GM23248 (cell line): ENCODE data around the gene OPCML. TPM values are rescaled to one million over a fixed set of nuclear protein-coding genes. Genes with fewer than 3 reads are reported as not detected.

Source experiments
- DNase-seq: peaks from one replicate; pipeline ENCODE4 v3.0.0-alpha.2; 2015
- H2AFZ ChIP-seq: fragments of 200-600 bp; sonication (generic); 2 replicates; pipeline ENCODE4 v1.6.1; 2016; ENCODE audit warnings: antibody characterized with exemption
- H3F3A ChIP-seq: fragments of 200-600 bp; sonication (generic); 2 replicates; pipeline ENCODE4 v1.6.1; 2016; ENCODE audit warnings: mild to moderate bottlenecking, antibody characterized with exemption, mixed run types; ENCODE audit not compliant: insufficient read depth
- H3K27ac ChIP-seq: fragments of 200-600 bp; sonication (generic); 2 replicates; pipeline ENCODE4 v1.5.1; 2016; ENCODE audit warnings: mild to moderate bottlenecking
- H3K27me3 ChIP-seq: fragments of 200-600 bp; sonication (generic); replicated peaks from 2 replicates; pipeline ENCODE4 v1.6.1; 2016; ENCODE audit warnings: mild to moderate bottlenecking; ENCODE audit not compliant: insufficient read depth
- H3K36me3 ChIP-seq: fragments of 200-600 bp; sonication (generic); 2 replicates; pipeline ENCODE4 v1.6.1; 2016; ENCODE audit warnings: low read depth, mild to moderate bottlenecking
- H3K4me1 ChIP-seq: fragments of 200-600 bp; sonication (generic); 2 replicates; pipeline ENCODE4 v1.6.1; 2016; ENCODE audit warnings: mild to moderate bottlenecking; ENCODE audit not compliant: insufficient read depth
- H3K4me2 ChIP-seq: fragments of 200-600 bp; sonication (generic); one replicate; pipeline ENCODE4 v1.6.1; 2016; ENCODE audit warnings: mild to moderate bottlenecking; ENCODE audit not compliant: unreplicated experiment
- H3K4me3 ChIP-seq: fragments of 200-600 bp; sonication (generic); 2 replicates; pipeline ENCODE4 v1.5.1; 2016; ENCODE audit warnings: mild to moderate bottlenecking
- H3K79me2 ChIP-seq: fragments of 200-600 bp; sonication (generic); 2 replicates; pipeline ENCODE4 v1.6.1; 2016; ENCODE audit warnings: mild to moderate bottlenecking; ENCODE audit not compliant: insufficient read depth
- H3K9ac ChIP-seq: fragments of 200-600 bp; sonication (generic); 2 replicates; pipeline ENCODE4 v1.6.1; 2016; ENCODE audit warnings: mild to moderate bottlenecking
- H3K9me2 ChIP-seq: fragments of 200-600 bp; sonication (generic); 2 replicates; pipeline ENCODE4 v1.6.1; 2016; ENCODE audit warnings: mixed run types, mild to moderate bottlenecking, moderate library complexity; ENCODE audit not compliant: insufficient read depth
- H3K9me3 ChIP-seq: fragments of 200-600 bp; sonication (generic); one replicate; pipeline ENCODE4 v1.6.1; 2017; ENCODE audit warnings: low read depth
- H4K20me1 ChIP-seq: fragments of 200-600 bp; sonication (generic); 2 replicates; pipeline ENCODE4 v1.6.0; 2016; ENCODE audit not compliant: insufficient read depth
- EZH2 ChIP-seq: fragments of 200-600 bp; sonication (generic); IDR thresholded peaks from 2 replicates; pipeline ENCODE4 v1.6.1; 2018; ENCODE audit warnings: antibody characterized with exemption, mild to moderate bottlenecking; ENCODE audit not compliant: insufficient read depth, poor library complexity, severe bottlenecking
- EZH2phosphoT487 ChIP-seq: fragments of 200-600 bp; sonication (generic); IDR thresholded peaks from 2 replicates; pipeline ENCODE4 v1.6.1; 2018; ENCODE audit warnings: antibody characterized with exemption, moderate library complexity, mild to moderate bottlenecking, low read depth; ENCODE audit not compliant: insufficient read depth
- WGBS, 2 experiments: methylation state at CpG; one replicate each; pipeline ENCODE4 v1.1.6; 2015 to 2017; ENCODE audit warnings: low lambda C conversion rate in 2 of 2, low coverage in 1 of 2; ENCODE audit errors: missing lambda C conversion rate in 2 of 2; 5-methylcytosine and 5-hydroxymethylcytosine counted together
- in situ Hi-C: fragments of 300-500 bp; cut with MboI; formaldehyde crosslinking; loops from 2 replicates; pipeline ENCODE4 v1.15.0; 2020
- polyA plus RNA-seq: library from polyadenylated mRNA; unstranded; fragments of >200 nt; fragmentation: Nextera tagmentation; extraction: Ambion mirVana; gene quantifications from 2 replicates; pipeline ENCODE4 v1.2.1, GENCODE V29; 2016
- total RNA-seq: library from RNA; depleted of rRNA; stranded (reverse); fragments of >200 nt; shearing (Covaris generic); gene quantifications from 2 replicates; pipeline ENCODE4 v1.2.3, GENCODE V29; 2014

The OPCML gene
- total and polyA plus RNA-seq, 2 experiments from 2014 or later: 0.69 to 1.6 TPM

- no peak overlapping the region for H3K4me3 ChIP-seq
- 35 to 36% methylated on average over 6 of the region's 6 CpGs for WGBS, 2 experiments
- H2AFZ ChIP-seq: no peak overlapping the region
- no peaks in the 10 kb centered on the region for H3K36me3 ChIP-seq
- no peak overlapping the region for H3K9ac ChIP-seq
- H3K4me2 ChIP-seq: no peak overlapping the region
- no peaks in the 10 kb centered on the region for H4K20me1 ChIP-seq
- no peaks in the 10 kb centered on the region for H3K27me3 ChIP-seq
- no peaks in the 10 kb centered on the region for H3K79me2 ChIP-seq
- DNase-seq: no peak
- no peak overlapping the region for H3K27ac ChIP-seq
- no peaks in the 10 kb centered on the region for H3K9me2 ChIP-seq
- no peaks in the 10 kb centered on the region for H3F3A ChIP-seq
- in situ Hi-C loops: no loop called here
- no peaks in the 10 kb centered on the region for H3K4me1 ChIP-seq
- TF ChIP-seq EZH2phosphoT487 (no peak), EZH2 (no peak)
- H3K9me3 ChIP-seq: no peaks in the 10 kb centered on the region
Observed at GRCh38 chr11:132859306-132859705, 673.0 kb downstream of the OPCML start.

DNA sequence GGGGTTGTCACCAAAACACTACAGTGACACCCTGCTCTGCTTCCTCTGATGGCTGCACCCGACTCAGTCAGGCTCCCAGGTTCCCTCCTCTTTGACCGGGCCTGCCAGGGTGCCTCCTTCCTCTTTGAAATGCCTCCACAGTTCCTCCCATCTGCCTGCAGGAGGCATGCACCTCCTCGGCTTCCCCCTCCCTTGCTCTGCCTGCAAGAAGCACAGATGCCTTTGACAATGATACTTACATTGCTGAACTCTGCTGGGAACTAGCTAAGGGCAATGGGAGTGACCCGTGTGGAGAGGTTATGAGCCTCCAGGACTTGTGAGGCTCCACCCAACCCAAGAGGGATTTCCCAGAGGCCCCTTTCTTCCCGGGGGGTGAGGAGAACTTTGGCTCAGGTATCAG lies 674.1 kb downstream of the OPCML start:
- Histone ChIP-seq H3K27ac (no peak overlapping the region), H3K79me2 (no peaks in the 10 kb centered on the region), H3K9me3 (no peaks in the 10 kb centered on the region), H3K4me3 (no peak overlapping the region), H2AFZ (no peak overlapping the region), H3K27me3 (no peaks in the 10 kb centered on the region), H3K9ac (no peak overlapping the region), H3K4me2 (no peak overlapping the region), H3K9me2 (no peaks in the 10 kb centered on the region), H4K20me1 (no peaks in the 10 kb centered on the region), H3F3A (no peaks in the 10 kb centered on the region), H3K4me1 (no peaks in the 10 kb centered on the region), H3K36me3 (no peaks in the 10 kb centered on the region)
- WGBS, 2 experiments: 11 to 14% methylated on average over 5 of the region's 5 CpGs
- TF ChIP-seq EZH2phosphoT487: no peak
- TF ChIP-seq EZH2: no peak
- DNase-seq: peak; percentile 65
- in situ Hi-C loops: no loop called here

DNA sequence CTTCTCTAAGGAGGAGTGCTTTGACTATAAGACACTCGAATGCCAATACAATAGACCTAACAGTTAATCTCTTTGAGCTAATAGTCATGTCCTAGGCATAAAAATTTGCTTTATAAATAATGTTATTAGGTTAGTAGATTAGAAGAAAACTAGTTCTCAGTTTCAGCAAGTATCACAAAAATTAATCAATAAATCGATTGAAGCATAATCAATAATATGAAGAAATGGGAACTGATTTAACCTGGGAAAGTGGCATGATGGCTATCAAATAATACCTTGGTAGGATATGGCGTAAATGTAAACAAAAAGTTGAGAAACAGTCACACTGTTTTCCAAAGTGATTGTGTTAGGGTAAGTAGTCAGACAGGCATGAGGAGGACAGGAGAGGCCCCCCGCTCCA lies 676.3 kb downstream of the OPCML start:
- H3K9ac ChIP-seq: no peak overlapping the region
- no peaks in the 10 kb centered on the region for H3F3A ChIP-seq
- no peak overlapping the region for H3K4me3 ChIP-seq
- no peak for DNase-seq
- H3K79me2 ChIP-seq: no peaks in the 10 kb centered on the region
- no peak overlapping the region for H3K27ac ChIP-seq
- H3K4me2 ChIP-seq: no peak overlapping the region
- in situ Hi-C loops: no loop called here
- H4K20me1 ChIP-seq: no peaks in the 10 kb centered on the region
- no peaks in the 10 kb centered on the region for H3K27me3 ChIP-seq
- H3K9me3 ChIP-seq: no peaks in the 10 kb centered on the region
- TF ChIP-seq EZH2 (no peak), EZH2phosphoT487 (no peak)
- no peak overlapping the region for H2AFZ ChIP-seq
- no peaks in the 10 kb centered on the region for H3K36me3 ChIP-seq
- H3K9me2 ChIP-seq: no peaks in the 10 kb centered on the region
- no peaks in the 10 kb centered on the region for H3K4me1 ChIP-seq
- WGBS, 2 experiments: 50 to 55% methylated on average over 4 of the region's 4 CpGs

- Histone ChIP-seq H3K4me3 (no peak overlapping the region), H3K9me3 (no peaks in the 10 kb centered on the region), H4K20me1 (no peaks in the 10 kb centered on the region), H3K9me2 (no peaks in the 10 kb centered on the region), H3K36me3 (no peaks in the 10 kb centered on the region), H3K27me3 (no peaks in the 10 kb centered on the region), H2AFZ (no peak overlapping the region), H3K9ac (no peak overlapping the region), H3F3A (no peaks in the 10 kb centered on the region), H3K79me2 (no peaks in the 10 kb centered on the region), H3K4me1 (no peaks in the 10 kb centered on the region), H3K27ac (no peak overlapping the region), H3K4me2 (no peak overlapping the region)
- WGBS, 2 experiments: 47 to 53% methylated on average over 3 of the region's 3 CpGs
- TF ChIP-seq EZH2phosphoT487: no peak
- no peak for TF ChIP-seq EZH2
- peak; percentile 10 for DNase-seq
- in situ Hi-C loops: no loop called here
Observed at GRCh38 chr11:132855516-132855915, 676.8 kb downstream of the OPCML start.

DNA sequence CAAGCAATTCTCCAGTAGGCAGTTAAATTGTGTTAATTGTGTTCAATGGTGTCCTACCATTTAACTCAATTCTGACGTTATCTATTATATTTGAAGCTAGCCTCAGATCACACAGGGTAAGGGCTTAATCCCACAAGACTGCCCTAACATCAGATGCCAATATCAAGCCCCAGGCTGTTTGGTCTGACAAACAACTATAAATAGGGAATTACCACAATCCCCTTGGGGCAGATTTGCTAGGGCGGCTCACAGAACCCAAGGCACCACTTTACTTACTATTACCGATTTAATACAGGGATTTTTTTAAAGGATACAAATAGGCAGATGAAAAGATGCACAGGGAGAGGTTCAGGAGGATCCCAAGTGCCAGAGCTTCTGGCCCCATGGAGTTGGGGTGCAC lies 678.4 kb downstream of the OPCML start:
- 0 out of 2 replicates have a peak, but pooled peaks cover under 1% of the 10 kb centered on the region for H3F3A ChIP-seq
- no peak for TF ChIP-seq EZH2phosphoT487
- no peak for TF ChIP-seq EZH2
- DNase-seq: no peak
- H2AFZ ChIP-seq: no peak overlapping the region
- H3K9me3 ChIP-seq: no peaks in the 10 kb centered on the region
- no peak overlapping the region for H3K4me2 ChIP-seq
- no peak overlapping the region for H3K4me3 ChIP-seq
- H3K27ac ChIP-seq: no peak overlapping the region
- 62% methylated on average over 3 of the region's 3 CpGs for WGBS, 2 experiments
- no peaks in the 10 kb centered on the region for H4K20me1 ChIP-seq
- H3K79me2 ChIP-seq: no peaks in the 10 kb centered on the region
- H3K4me1 ChIP-seq: peaks cover 3% of the 10 kb centered on the region; the same call in 1 of the 2 replicates
- in situ Hi-C loops: no loop called here
- no peaks in the 10 kb centered on the region for H3K27me3 ChIP-seq
- H3K36me3 ChIP-seq: no peaks in the 10 kb centered on the region
- no peaks in the 10 kb centered on the region for H3K9me2 ChIP-seq
- H3K9ac ChIP-seq: no peak overlapping the region
